Gastrocnemius medialis (tissue), 4 donors: Measurements from ENCODE around the gene CNPY2. TPM values are rescaled to one million over a fixed set of nuclear protein-coding genes. Genes with fewer than 3 reads are reported as not detected.

Experiments
- ATAC-seq, 2 donors: fragments of 150-250 bp; one replicate each; pipeline ENCODE4 v1.9.1; 2016
- DNase-seq, 2 donors: peaks; one replicate each; pipeline ENCODE4 v3.0.0-alpha.2; 2019
- H3K27ac ChIP-seq, 4 donors: fragments of 200-600 bp; sonication (generic); 1 replicate in 1 of 4; 2 replicates in 3 of 4; pipeline ENCODE4 v1.5.1; 2016 to 2018; ENCODE audit warnings: mild to moderate bottlenecking in 2 of 4, moderate library complexity in 1 of 4
- H3K27me3 ChIP-seq, 3 donors: fragments of 200-600 bp; sonication (generic) in 2 of 3; 1 replicate in 1 of 3; 2 replicates in 2 of 3; pipeline versions ENCODE4 v1.5.1 to v1.6.0; 2016 to 2019; ENCODE audit warnings: mild to moderate bottlenecking in 1 of 3, moderate library complexity in 1 of 3
- H3K36me3 ChIP-seq, 2 donors: fragments of 200-600 bp; sonication (generic) in 1 of 2; one replicate each; pipeline ENCODE4 v1.5.1; 2017 to 2018
- H3K4me1 ChIP-seq, 2 donors: fragments of 200-600 bp; sonication (generic) in 1 of 2; one replicate each; pipeline ENCODE4 v1.5.1; 2016 to 2017; ENCODE audit warnings: mild to moderate bottlenecking in 2 of 2
- H3K4me3 ChIP-seq, 4 donors: fragments of 200-600 bp; sonication (generic) in 3 of 4; 1 replicate in 1 of 4; 2 replicates in 3 of 4; pipeline ENCODE4 v1.5.1; 2016 to 2019; ENCODE audit warnings: mild to moderate bottlenecking in 2 of 4
- H3K9me3 ChIP-seq, 3 donors: fragments of 200-600 bp; sonication (generic) in 2 of 3; 1 replicate in 1 of 3; 2 replicates in 2 of 3; pipeline ENCODE4 v1.5.1; 2016 to 2019
- CTCF ChIP-seq, 5 experiments: fragments of 450-650 bp in 3 of 5; fragments of 200-600 bp in 2 of 5; sonication (generic) in 2 of 5; IDR thresholded peaks in 4 of 5; conservative IDR thresholded peaks in 1 of 5; 1 replicate in 4 of 5; 2 replicates in 1 of 5; pipeline ENCODE4 v1.5.1; 2016 to 2019; ENCODE audit warnings: antibody characterized with exemption in 5 of 5, mild to moderate bottlenecking in 3 of 5, moderate library complexity in 3 of 5
- POLR2A ChIP-seq, 2 donors: fragments of 450-650 bp; IDR thresholded peaks; one replicate each; pipeline ENCODE4 v1.6.1; 2017; ENCODE audit warnings: antibody characterized with exemption in 2 of 2, mild to moderate bottlenecking in 2 of 2, moderate library complexity in 2 of 2
- in situ Hi-C, 4 donors: fragments of 200-750 bp; cut with MboI; loops; one replicate each; pipeline versions ENCODE4 v1.15.0 to v1.8.0; 2017; ENCODE audit warnings: low sequenced_read_pairs in 4 of 4
- intact Hi-C: fragments of 100-400 bp; cut with DNase I; formaldehyde crosslinking; loops from one replicate; pipeline ENCODE4 v1.15.1; 2023; ENCODE audit warnings: low total_unique reads
- total RNA-seq, 4 donors: library from RNA; depleted of rRNA; stranded (reverse); fragments of >200 nt; gene quantifications; one replicate each; pipeline versions ENCODE4 v1.1.0 to v1.2.3, GENCODE V29; 2016

CNPY2 gene
- 10 to 100 TPM; 21.7 to 59.1 (median 28.4) TPM for total RNA-seq

GRCh38 chr12:56315622-56316473, at the start of gene CNPY2:
CNPY2 (minus strand) TSS chr12:56315988; CDS start chr12:56315217, 771 bp downstream.
- peaks cover 19 to 20% of the 10 kb centered on the region in 2 donors for H3K4me1 ChIP-seq
- ATAC-seq: peak; percentile 95 to 98
- no peaks in the 10 kb centered on the region for H3K27me3 ChIP-seq
- peak; percentile 93 to 96 for DNase-seq
- peak within 1 kb of the TSS; percentile 96 to 99 (median 96) for H3K27ac ChIP-seq
- H3K9me3 ChIP-seq: no peaks in the 10 kb centered on the region
- TF ChIP-seq POLR2A (IDR thresholded peaks at IDR 0.05) (peak; percentile 84 to 88), CTCF (IDR thresholded peaks at IDR 0.05 in 4 of 5, conservative IDR thresholded peaks at IDR 0.05 in 1 of 5) (peak in 2 of 5 experiments; percentile 28 to 29)
- in situ Hi-C loops: no loop called here
- peaks cover 0 to 50% of the 10 kb centered on the region in 2 donors for H3K36me3 ChIP-seq
- peak within 1 kb of the TSS; percentile 91 to 99 (median 98) for H3K4me3 ChIP-seq
- intact Hi-C loops: loop anchor here (1.0 to 5.0 kb wide), 4 partner anchors 16 to 199 kb away; partner anchors contain the start of genes CS, RPL41, SPRYD4 and ZC3H10

- intact Hi-C loops: loop anchor here (5.0 kb wide), 1 partner anchor 275 kb away; no protein-coding TSS in a partner anchor
- Histone ChIP-seq H3K36me3 (no peaks in the 10 kb centered on the region), H3K4me3 (no peak within 1 kb of the TSS), H3K9me3 (no peaks in the 10 kb centered on the region), H3K27me3 (no peaks in the 10 kb centered on the region), H3K27ac (no peak within 1 kb of the TSS), H3K4me1 (peaks cover 8 to 12% of the 10 kb centered on the region in 2 donors)
- DNase-seq (no peak), ATAC-seq (no peak)
- no peak for TF ChIP-seq CTCF (IDR thresholded peaks at IDR 0.05 in 4 of 5, conservative IDR thresholded peaks at IDR 0.05 in 1 of 5)
- TF ChIP-seq POLR2A (IDR thresholded peaks at IDR 0.05): no peak
- in situ Hi-C loops: loop anchor here in 1 of 4 donors (10.0 kb wide), 1 partner anchor 102 kb away; the partner anchor contains the start of gene SPRYD4
Observed at GRCh38 chr12:56362130-56363059, 46.6 kb upstream of the CNPY2 start, which contains the start of gene APOF. APOF (minus strand) TSS chr12:56362857; CDS start chr12:56362745, 112 bp downstream.

- ATAC-seq (no peak), DNase-seq (no peak)
- intact Hi-C loops: loop anchor here (1.0 to 5.0 kb wide), 2 partner anchors 103 to 276 kb away; no protein-coding TSS in a partner anchor
- H3K4me3 ChIP-seq: no peak overlapping the region
- TF ChIP-seq POLR2A (IDR thresholded peaks at IDR 0.05): no peak
- no peak for TF ChIP-seq CTCF (IDR thresholded peaks at IDR 0.05 in 4 of 5, conservative IDR thresholded peaks at IDR 0.05 in 1 of 5)
- no peaks in the 10 kb centered on the region for H3K36me3 ChIP-seq
- H3K4me1 ChIP-seq: peaks cover 8 to 12% of the 10 kb centered on the region in 2 donors
- H3K9me3 ChIP-seq: no peaks in the 10 kb centered on the region
- in situ Hi-C loops: loop anchor here in 1 of 4 donors (10.0 kb wide), 1 partner anchor 103 kb away; the partner anchor contains the start of gene SPRYD4
- no peaks in the 10 kb centered on the region for H3K27me3 ChIP-seq
- H3K27ac ChIP-seq: no peak overlapping the region
Observed at GRCh38 chr12:56361487-56362129, 45.8 kb upstream of the CNPY2 start.
